ENCODE measurements around the gene SERINC2. TPM values are rescaled to one million over a fixed set of nuclear protein-coding genes. Genes with fewer than 3 reads are reported as not detected.

The SERINC2 gene
- total RNA-seq, 1 experiment from 2014 or later: 26.0 TPM

GRCh38 chr1:31443673-31444072 lies 30.7 kb downstream of the SERINC2 start:
- TF ChIP-seq JUN (CRISPR knock-in tag; IDR thresholded peaks at IDR 0.05) (no peak), TP53 (CRISPR knock-in tag; IDR thresholded peaks at IDR 0.05) (no peak), FOXP4 (CRISPR knock-in tag; IDR thresholded peaks at IDR 0.05) (no peak), HMGA2 (CRISPR knock-in tag; IDR thresholded peaks at IDR 0.05) (no peak), ETV6 (CRISPR knock-in tag; IDR thresholded peaks at IDR 0.05) (no peak), ATF2 (CRISPR knock-in tag; IDR thresholded peaks at IDR 0.05; ENCODE audit: borderline replicate concordance, low read depth) (no peak)
- POLR2A ChIA-PET: no interaction called here
- no peak for DNase-seq (ENCODE audit: low spot score)
- H3K27me3 Mint-ChIP-seq (ENCODE audit: low read depth): peaks cover 4% of the 10 kb centered on the region
- no peak overlapping the region for H3K27ac Mint-ChIP-seq
- no peaks in the 10 kb centered on the region for H3K4me1 Mint-ChIP-seq
- CTCF ChIA-PET: interaction anchor here (0.7 to 2.7 kb wide), 2 partner anchors 106 to 189 kb away, joined by 3 to 15 read pairs; no protein-coding TSS in a partner anchor
- no peaks in the 10 kb centered on the region for H3K36me3 Mint-ChIP-seq
- H3K4me3 Mint-ChIP-seq: no peak overlapping the region
- no peak for ATAC-seq
- peaks cover 25% of the 10 kb centered on the region for H3K9me3 Mint-ChIP-seq

- Mint-ChIP-seq H3K4me3 (no peak overlapping the region), H3K27me3 (ENCODE audit: low read depth) (peaks cover 4% of the 10 kb centered on the region), H3K9me3 (peaks cover 26% of the 10 kb centered on the region), H3K27ac (no peak overlapping the region), H3K36me3 (no peaks in the 10 kb centered on the region), H3K4me1 (no peaks in the 10 kb centered on the region)
- ATAC-seq (no peak), DNase-seq (ENCODE audit: low spot score) (no peak)
- CTCF ChIA-PET: interaction anchor here (1.0 kb wide), 2 partner anchors 104 to 174 kb away, joined by 3 read pairs; no protein-coding TSS in a partner anchor
- no peak for TF ChIP-seq ZNF317 (CRISPR knock-in tag; IDR thresholded peaks at IDR 0.05; ENCODE audit: borderline replicate concordance, low read depth)
- no peak for TF ChIP-seq SOX15 (CRISPR knock-in tag; IDR thresholded peaks at IDR 0.05)
- no peak for TF ChIP-seq ZNF425 (CRISPR knock-in tag; conservative IDR thresholded peaks at IDR 0.05)
- no peak for TF ChIP-seq CDX4 (CRISPR knock-in tag; IDR thresholded peaks at IDR 0.05; ENCODE audit: borderline replicate concordance)
- no peak for TF ChIP-seq CTCF (IDR thresholded peaks at IDR 0.05)
- TF ChIP-seq GABPB1 (CRISPR knock-in tag; IDR thresholded peaks at IDR 0.05): peak; percentile 59; the same call in 1 of the 2 replicates
- no peak for TF ChIP-seq MAX (CRISPR knock-in tag; IDR thresholded peaks at IDR 0.05)
- POLR2A ChIA-PET: no interaction called here
Measured at GRCh38 chr1:31444725-31445448, 31.9 kb downstream of the SERINC2 start.
